ENCODE measurements around the gene DUSP7. TPM values are rescaled to one million over a fixed set of nuclear protein-coding genes. Genes with fewer than 3 reads are reported as not detected.

Gene DUSP7
- total and polyA plus RNA-seq, 9 of the 15 experiments (the other 6 are each of a cell fraction or from before 2014, with no cell fraction given): 0.45 to 15.8 (median 8.2) TPM

DNA sequence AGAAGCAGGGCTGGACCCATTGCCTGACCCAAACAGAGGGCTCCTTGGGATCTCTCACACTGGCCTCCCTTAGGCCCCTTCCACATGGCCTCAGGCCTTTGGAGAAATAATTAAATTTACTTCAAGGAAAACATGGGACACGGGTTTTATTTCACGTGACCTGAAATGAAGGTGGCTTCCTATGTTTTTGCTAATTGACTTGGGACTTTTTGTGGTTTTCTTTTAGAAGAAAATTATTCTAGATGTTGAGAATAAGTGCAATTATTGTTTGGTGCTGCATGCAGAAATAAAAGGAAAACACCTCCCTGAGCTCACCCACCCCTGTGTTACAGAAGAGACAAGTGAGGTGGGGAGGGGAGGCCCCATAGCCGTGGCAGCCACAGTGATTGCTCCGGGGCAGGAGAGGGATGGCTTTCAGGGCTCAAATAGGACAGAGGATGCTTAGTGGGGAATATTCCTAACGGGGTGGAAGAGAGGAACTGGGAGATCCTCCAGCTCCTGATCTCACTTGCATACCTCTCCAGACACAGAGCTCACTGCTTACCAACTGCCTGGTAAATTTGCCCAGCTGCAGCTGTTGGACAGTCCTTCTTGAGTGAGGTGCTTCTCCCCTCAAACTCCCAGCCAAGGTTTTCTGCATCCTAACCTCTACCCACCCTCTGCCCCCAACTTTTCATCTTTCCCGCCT lies 31.5 kb downstream of the DUSP7 start (continued):
- TF ChIP-seq, protein P1, sequence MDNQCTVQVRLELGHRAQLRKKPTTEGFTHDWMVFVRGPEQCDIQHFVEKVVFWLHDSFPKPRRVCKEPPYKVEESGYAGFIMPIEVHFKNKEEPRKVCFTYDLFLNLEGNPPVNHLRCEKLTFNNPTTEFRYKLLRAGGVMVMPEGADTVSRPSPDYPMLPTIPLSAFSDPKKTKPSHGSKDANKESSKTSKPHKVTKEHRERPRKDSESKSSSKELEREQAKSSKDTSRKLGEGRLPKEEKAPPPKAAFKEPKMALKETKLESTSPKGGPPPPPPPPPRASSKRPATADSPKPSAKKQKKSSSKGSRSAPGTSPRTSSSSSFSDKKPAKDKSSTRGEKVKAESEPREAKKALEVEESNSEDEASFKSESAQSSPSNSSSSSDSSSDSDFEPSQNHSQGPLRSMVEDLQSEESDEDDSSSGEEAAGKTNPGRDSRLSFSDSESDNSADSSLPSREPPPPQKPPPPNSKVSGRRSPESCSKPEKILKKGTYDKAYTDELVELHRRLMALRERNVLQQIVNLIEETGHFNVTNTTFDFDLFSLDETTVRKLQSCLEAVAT (IDR thresholded peaks at IDR 0.05): no peak
- no peak for TF ChIP-seq ZNF217 (CRISPR knock-in tag; IDR thresholded peaks at IDR 0.05)
- TF ChIP-seq BRD4 (IDR thresholded peaks at IDR 0.05): no peak
- TF ChIP-seq FOXJ3 (CRISPR knock-in tag; IDR thresholded peaks at IDR 0.05): no peak

DNA sequence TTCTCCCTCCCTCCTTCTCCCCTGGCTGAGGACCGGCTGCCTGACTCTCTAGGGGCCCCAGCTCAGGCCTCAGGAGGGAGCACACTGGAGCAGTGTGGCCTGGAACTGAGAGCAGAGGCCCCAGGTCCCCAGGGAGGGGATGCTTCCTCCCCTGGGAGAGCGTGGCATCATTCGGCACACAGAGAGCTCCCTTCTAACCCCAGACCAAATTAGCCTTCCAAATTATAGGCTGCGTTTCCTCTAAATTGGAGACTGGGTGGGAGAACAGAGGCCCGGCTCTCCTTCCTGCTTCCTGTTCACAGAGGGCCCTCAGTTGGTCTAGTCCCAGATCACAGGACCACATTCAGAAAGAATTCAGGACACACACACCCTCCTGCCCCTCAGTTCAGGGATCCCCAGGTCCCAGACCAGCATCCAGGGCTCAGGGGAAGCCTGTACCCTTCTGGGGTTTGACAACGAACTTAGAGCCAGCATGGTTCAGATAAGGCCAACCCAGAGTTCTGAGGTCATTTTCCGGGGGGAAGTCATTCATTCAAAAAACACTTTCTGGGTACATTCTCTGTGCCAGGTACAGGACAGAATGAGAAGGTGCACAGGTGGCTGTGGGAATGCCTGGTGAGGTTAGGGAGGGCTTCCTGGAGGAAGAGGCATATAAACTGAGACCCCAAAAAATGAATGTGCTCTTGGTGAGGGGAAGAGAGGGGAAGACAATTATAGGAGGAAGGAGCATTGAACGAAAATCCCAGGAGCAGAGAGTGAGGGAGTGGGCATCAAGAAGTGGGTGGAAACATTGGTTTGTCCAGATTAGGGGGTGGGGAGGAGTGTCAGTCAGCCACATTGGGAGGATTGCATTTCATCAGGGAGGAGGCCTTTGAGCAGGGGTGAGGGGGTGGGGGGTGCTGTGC lies 32.3 kb downstream of the DUSP7 start:
- H2AFZ ChIP-seq (ENCODE audit: low read depth, low read length): no peak overlapping the region; the same call in 1 of the 2 replicates
- no peaks in the 10 kb centered on the region for H3K27me3 ChIP-seq (ENCODE audit: control insufficient read depth in 2 of 2, insufficient read depth in 2 of 2, low read length in 2 of 2)
- TF ChIP-seq, protein P2, sequence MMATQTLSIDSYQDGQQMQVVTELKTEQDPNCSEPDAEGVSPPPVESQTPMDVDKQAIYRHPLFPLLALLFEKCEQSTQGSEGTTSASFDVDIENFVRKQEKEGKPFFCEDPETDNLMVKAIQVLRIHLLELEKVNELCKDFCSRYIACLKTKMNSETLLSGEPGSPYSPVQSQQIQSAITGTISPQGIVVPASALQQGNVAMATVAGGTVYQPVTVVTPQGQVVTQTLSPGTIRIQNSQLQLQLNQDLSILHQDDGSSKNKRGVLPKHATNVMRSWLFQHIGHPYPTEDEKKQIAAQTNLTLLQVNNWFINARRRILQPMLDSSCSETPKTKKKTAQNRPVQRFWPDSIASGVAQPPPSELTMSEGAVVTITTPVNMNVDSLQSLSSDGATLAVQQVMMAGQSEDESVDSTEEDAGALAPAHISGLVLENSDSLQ (IDR thresholded peaks at IDR 0.05): peak; percentile 32; the same call in 1 of the 2 replicates
- TF ChIP-seq BCOR (IDR thresholded peaks at IDR 0.05): peak; percentile 72
- TF ChIP-seq, protein P3, sequence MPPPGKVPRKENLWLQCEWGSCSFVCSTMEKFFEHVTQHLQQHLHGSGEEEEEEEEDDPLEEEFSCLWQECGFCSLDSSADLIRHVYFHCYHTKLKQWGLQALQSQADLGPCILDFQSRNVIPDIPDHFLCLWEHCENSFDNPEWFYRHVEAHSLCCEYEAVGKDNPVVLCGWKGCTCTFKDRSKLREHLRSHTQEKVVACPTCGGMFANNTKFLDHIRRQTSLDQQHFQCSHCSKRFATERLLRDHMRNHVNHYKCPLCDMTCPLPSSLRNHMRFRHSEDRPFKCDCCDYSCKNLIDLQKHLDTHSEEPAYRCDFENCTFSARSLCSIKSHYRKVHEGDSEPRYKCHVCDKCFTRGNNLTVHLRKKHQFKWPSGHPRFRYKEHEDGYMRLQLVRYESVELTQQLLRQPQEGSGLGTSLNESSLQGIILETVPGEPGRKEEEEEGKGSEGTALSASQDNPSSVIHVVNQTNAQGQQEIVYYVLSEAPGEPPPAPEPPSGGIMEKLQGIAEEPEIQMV (tag; conservative IDR thresholded peaks at IDR 0.05; ENCODE audit: low read depth): no peak
- TF ChIP-seq ZFP36 (IDR thresholded peaks at IDR 0.05; ENCODE audit: low read depth, low read length, partially characterized antibody): peak; percentile 95
- TF ChIP-seq MTA3 (IDR thresholded peaks at IDR 0.05; ENCODE audit: borderline replicate concordance): no peak
- 0 out of 2 replicates have a peak, but pooled peaks have one; percentile 4 for TF ChIP-seq CBFA2T3 (IDR thresholded peaks at IDR 0.05)
- TF ChIP-seq, protein P4, sequence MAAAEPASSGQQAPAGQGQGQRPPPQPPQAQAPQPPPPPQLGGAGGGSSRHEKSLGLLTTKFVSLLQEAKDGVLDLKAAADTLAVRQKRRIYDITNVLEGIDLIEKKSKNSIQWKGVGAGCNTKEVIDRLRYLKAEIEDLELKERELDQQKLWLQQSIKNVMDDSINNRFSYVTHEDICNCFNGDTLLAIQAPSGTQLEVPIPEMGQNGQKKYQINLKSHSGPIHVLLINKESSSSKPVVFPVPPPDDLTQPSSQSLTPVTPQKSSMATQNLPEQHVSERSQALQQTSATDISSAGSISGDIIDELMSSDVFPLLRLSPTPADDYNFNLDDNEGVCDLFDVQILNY (CRISPR knock-in tag; IDR thresholded peaks at IDR 0.05): no peak
- no peak for TF ChIP-seq RCOR1 (IDR thresholded peaks at IDR 0.05; ENCODE audit: borderline replicate concordance in 1 of 2, low read depth in 2 of 2, low read length in 2 of 2)
- peak; percentile 67; the same call in 1 of the 2 replicates for TF ChIP-seq ZNF436 (CRISPR knock-in tag; IDR thresholded peaks at IDR 0.05)
- no peak for TF ChIP-seq GATAD2A (IDR thresholded peaks at IDR 0.05)
- H3K79me2 ChIP-seq (ENCODE audit: control insufficient read depth, insufficient read depth, low read length): no peaks in the 10 kb centered on the region
- H3K9me1 ChIP-seq (ENCODE audit: control insufficient read depth, insufficient read depth, low read length): no peaks in the 10 kb centered on the region
- no peaks in the 10 kb centered on the region for H3K9me3 ChIP-seq (replicated peaks; ENCODE audit: control insufficient read depth, insufficient read depth, low read depth, low read length)
- in situ Hi-C loops (cut with MboI) (loop anchor here (25.0 kb wide), 1 partner anchor 363 kb away; no protein-coding TSS in a partner anchor), intact Hi-C loops (cut with micrococcal nuclease) (no loop called here)
- H3K27ac ChIP-seq (ENCODE audit: extremely low read depth, low read depth, low read length): no peak overlapping the region
- no TSS peak for BruUV-seq (replicated peaks)
- CTCF ChIA-PET (ENCODE audit: low intra/inter-chr PET ratio): no interaction called here
- no peak overlapping the region for H3K4me3 ChIP-seq
- H3K4me2 ChIP-seq (ENCODE audit: insufficient read depth, low read length): no peak overlapping the region
- no peak overlapping the region; a peak in 1 of 4 replicates for H3K9ac ChIP-seq (ENCODE audit: insufficient read depth in 1 of 2, low read depth in 2 of 2, low read length in 2 of 2)
- no peaks in the 10 kb centered on the region for H3K36me3 ChIP-seq (ENCODE audit: control insufficient read depth, insufficient read depth, low read length)
- FAIRE-seq: no peak
- no peak for ATAC-seq
- DNase-seq (ENCODE audit: extremely low read depth in 1 of 4, low spot score in 3 of 4): no peak
- 53% methylated on average over 5 of the region's 8 CpGs for WGBS (ENCODE audit: insufficient coverage, low coverage, missing lambda C conversion rate)
- POLR2A ChIA-PET: no interaction called here
- H4K20me1 ChIP-seq (replicated peaks; ENCODE audit: control insufficient read depth, insufficient read depth, low read length): no peaks in the 10 kb centered on the region
- peaks cover 30 to 35% of the 10 kb centered on the region in 2 experiments for H3K4me1 ChIP-seq (replicated peaks in 1 of 2; ENCODE audit: control insufficient read depth in 2 of 2, insufficient read depth in 2 of 2, low read length in 2 of 2)
